ENCODE measurements around the gene LRRC8B. TPM values are rescaled to one million over a fixed set of nuclear protein-coding genes. Genes with fewer than 3 reads are reported as not detected.
"Not testable (repeated sequence)": the region's sequence is repeated elsewhere in the genome, so short reads cannot be mapped to it uniquely, and the experiment has no call there.

LRRC8B gene
- polyA plus RNA-seq, 1 of the 3 experiments (the other 2 are of a cell fraction): 3.7 TPM

- H3K79me2 ChIP-seq (ENCODE audit: insufficient read depth): peaks cover 15% of the 10 kb centered on the region
- H3K9ac ChIP-seq; DNase-seq; H3K36me3 ChIP-seq (replicated peaks in 1 of 2; ENCODE audit: control insufficient read depth in 1 of 2, insufficient read depth in 2 of 2, low read length in 1 of 2); H3K9me3 ChIP-seq; H3K4me1 ChIP-seq (ENCODE audit: control insufficient read depth in 1 of 2, insufficient read depth in 2 of 2, low read depth in 1 of 2, low read length in 1 of 2); H3F3A ChIP-seq (replicated peaks; ENCODE audit: insufficient read depth); H3K27me3 ChIP-seq (ENCODE audit: insufficient read depth); H2AFZ ChIP-seq (ENCODE audit: low read depth); H3K4me3 ChIP-seq (ENCODE audit: low read depth in 2 of 2, low read length in 1 of 2); H3K4me2 ChIP-seq; H3K9me2 ChIP-seq; H3K27ac ChIP-seq (ENCODE audit: low read depth in 2 of 2, low read length in 1 of 2); H4K20me1 ChIP-seq (ENCODE audit: insufficient read depth); POLR2A ChIA-PET: not testable (repeated sequence)
- WGBS (ENCODE audit: low lambda C conversion rate): 95% methylated on average over 2 of the region's 2 CpGs
- CTCF ChIA-PET: interaction anchor here (1.3 to 15.3 kb wide), 3 partner anchors 13 to 175 kb away, joined by 5 to 265 read pairs (median 7); no protein-coding TSS in a partner anchor
Observed at GRCh38 chr1:89629600-89629999, 105.0 kb downstream of the LRRC8B start.

- H3K9me2 ChIP-seq: no peaks in the 10 kb centered on the region
- no peak overlapping the region for H3K9ac ChIP-seq
- TF ChIP-seq, protein P1, sequence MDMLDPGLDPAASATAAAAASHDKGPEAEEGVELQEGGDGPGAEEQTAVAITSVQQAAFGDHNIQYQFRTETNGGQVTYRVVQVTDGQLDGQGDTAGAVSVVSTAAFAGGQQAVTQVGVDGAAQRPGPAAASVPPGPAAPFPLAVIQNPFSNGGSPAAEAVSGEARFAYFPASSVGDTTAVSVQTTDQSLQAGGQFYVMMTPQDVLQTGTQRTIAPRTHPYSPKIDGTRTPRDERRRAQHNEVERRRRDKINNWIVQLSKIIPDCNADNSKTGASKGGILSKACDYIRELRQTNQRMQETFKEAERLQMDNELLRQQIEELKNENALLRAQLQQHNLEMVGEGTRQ (IDR thresholded peaks at IDR 0.05; ENCODE audit: borderline replicate concordance, low read depth, low read length): no peak
- TF ChIP-seq, protein P2, sequence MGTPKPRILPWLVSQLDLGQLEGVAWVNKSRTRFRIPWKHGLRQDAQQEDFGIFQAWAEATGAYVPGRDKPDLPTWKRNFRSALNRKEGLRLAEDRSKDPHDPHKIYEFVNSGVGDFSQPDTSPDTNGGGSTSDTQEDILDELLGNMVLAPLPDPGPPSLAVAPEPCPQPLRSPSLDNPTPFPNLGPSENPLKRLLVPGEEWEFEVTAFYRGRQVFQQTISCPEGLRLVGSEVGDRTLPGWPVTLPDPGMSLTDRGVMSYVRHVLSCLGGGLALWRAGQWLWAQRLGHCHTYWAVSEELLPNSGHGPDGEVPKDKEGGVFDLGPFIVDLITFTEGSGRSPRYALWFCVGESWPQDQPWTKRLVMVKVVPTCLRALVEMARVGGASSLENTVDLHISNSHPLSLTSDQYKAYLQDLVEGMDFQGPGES (IDR thresholded peaks at IDR 0.05; ENCODE audit: low read depth, low read length): no peak
- peaks cover 20% of the 10 kb centered on the region for H3K79me2 ChIP-seq (ENCODE audit: insufficient read depth)
- ChIA-PET CTCF (interaction anchor here (1.3 to 15.3 kb wide), 3 partner anchors 14 to 174 kb away, joined by 5 to 265 read pairs (median 7); no protein-coding TSS in a partner anchor), POLR2A (no interaction called here)
- peaks cover under 1% of the 10 kb centered on the region for H3F3A ChIP-seq (replicated peaks; ENCODE audit: insufficient read depth)
- no peak overlapping the region for H3K27ac ChIP-seq (ENCODE audit: low read depth in 2 of 2, low read length in 1 of 2)
- DNase-seq: no peak
- peaks cover 4 to 9% of the 10 kb centered on the region in 2 experiments; a peak in 2 of 4 replicates for H3K4me1 ChIP-seq (ENCODE audit: control insufficient read depth in 1 of 2, insufficient read depth in 2 of 2, low read depth in 1 of 2, low read length in 1 of 2)
- no peak overlapping the region for H3K4me2 ChIP-seq
- H3K36me3 ChIP-seq (replicated peaks in 1 of 2; ENCODE audit: control insufficient read depth in 1 of 2, insufficient read depth in 2 of 2, low read length in 1 of 2): no peaks in the 10 kb centered on the region
- no peaks in the 10 kb centered on the region for H3K27me3 ChIP-seq (ENCODE audit: insufficient read depth)
- H3K4me3 ChIP-seq (ENCODE audit: low read depth in 2 of 2, low read length in 1 of 2): no peak overlapping the region
- H2AFZ ChIP-seq (ENCODE audit: low read depth): no peak overlapping the region
- no peaks in the 10 kb centered on the region for H4K20me1 ChIP-seq (ENCODE audit: insufficient read depth)
- 95% methylated on average over 3 of the region's 3 CpGs for WGBS (ENCODE audit: low lambda C conversion rate)
- H3K9me3 ChIP-seq: no peaks in the 10 kb centered on the region
Observed at GRCh38 chr1:89630048-89630447, 105.4 kb downstream of the LRRC8B start.

DNA sequence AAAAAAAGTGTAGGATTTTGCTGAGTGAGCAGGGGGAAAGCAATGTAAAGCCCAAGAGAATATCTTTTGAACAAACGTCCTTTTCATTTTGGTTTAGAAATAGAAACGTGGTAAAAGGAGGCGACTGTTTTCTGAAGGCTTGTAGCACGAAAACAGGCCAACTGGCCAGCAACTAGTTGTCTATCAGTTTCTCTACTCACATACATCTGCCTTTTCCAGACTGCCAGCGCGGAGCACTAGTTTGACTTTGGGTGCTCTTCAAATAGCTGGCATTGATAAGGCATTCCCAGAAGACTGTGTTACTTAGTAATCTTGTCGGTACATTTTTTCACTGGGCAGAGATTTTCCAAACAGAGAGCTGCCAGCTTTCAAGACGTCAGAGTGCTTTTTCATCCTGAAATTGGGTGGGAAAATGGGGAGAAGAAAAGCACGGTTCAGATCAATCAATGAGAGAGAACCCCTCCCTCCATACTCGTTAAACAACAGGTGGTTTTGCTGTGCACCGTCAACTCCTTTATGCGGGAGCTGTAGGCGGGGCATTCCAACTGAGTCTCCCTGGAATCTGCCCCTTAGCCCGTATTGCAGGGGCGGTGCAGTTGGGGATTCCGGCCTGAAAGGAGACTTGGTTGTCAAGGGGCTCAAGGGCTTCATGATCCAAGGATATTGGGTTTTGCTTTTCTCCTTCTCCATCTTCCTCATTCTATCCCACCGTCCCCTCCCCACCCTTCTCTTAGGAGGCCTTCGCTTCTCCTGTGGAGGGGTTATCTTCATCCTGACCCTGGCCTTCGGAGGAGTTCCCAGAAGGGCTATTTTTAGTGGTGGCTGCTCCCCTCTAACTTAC is 107.4 kb downstream of the LRRC8B start:
- ChIA-PET CTCF (interaction anchor here (0.7 to 15.3 kb wide), 17 partner anchors 9 to 321 kb away, joined by 3 to 265 read pairs (median 4); no protein-coding TSS in a partner anchor), POLR2A (interaction anchor here (1.0 to 2.5 kb wide), 2 partner anchors 83 to 131 kb away, joined by 3 to 20 read pairs; no protein-coding TSS in a partner anchor)
- Histone ChIP-seq H3K4me2 (peak overlapping the region; percentile 90), H4K20me1 (ENCODE audit: insufficient read depth) (no peaks in the 10 kb centered on the region), H3K9ac (peak overlapping the region; percentile 80), H3K9me3 (no peaks in the 10 kb centered on the region), H3K27me3 (ENCODE audit: insufficient read depth) (no peaks in the 10 kb centered on the region), H3F3A (replicated peaks; ENCODE audit: insufficient read depth) (peaks cover 18% of the 10 kb centered on the region), H3K79me2 (ENCODE audit: insufficient read depth) (peaks cover 27% of the 10 kb centered on the region), H2AFZ (ENCODE audit: low read depth) (peak overlapping the region; percentile 95), H3K27ac (ENCODE audit: low read depth in 2 of 2, low read length in 1 of 2) (peak overlapping the region; percentile 66 to 88), H3K36me3 (replicated peaks in 1 of 2; ENCODE audit: control insufficient read depth in 1 of 2, insufficient read depth in 2 of 2, low read length in 1 of 2) (no peaks in the 10 kb centered on the region), H3K4me1 (ENCODE audit: control insufficient read depth in 1 of 2, insufficient read depth in 2 of 2, low read depth in 1 of 2, low read length in 1 of 2) (peaks cover 8 to 12% of the 10 kb centered on the region in 2 experiments), H3K9me2 (no peaks in the 10 kb centered on the region), H3K4me3 (ENCODE audit: low read depth in 2 of 2, low read length in 1 of 2) (peak overlapping the region; percentile 95)
- 58% methylated on average over 18 of the region's 19 CpGs for WGBS (ENCODE audit: low lambda C conversion rate)
- TF ChIP-seq SMC3 (IDR thresholded peaks at IDR 0.05; ENCODE audit: low read depth, low read length): no peak
- TF ChIP-seq GATA2 (CRISPR knock-in tag; IDR thresholded peaks at IDR 0.05): 0 out of 2 replicates have a peak, but pooled peaks have one; percentile 9
- DNase-seq: no peak
